ENCODE data around the gene CFAP251. TPM values are rescaled to one million over a fixed set of nuclear protein-coding genes. Genes with fewer than 3 reads are reported as not detected.

CFAP251 gene
- total and polyA plus RNA-seq, 7 donors, result 0.68 to 3.0 (median 1.1) TPM; not detected in 1

DNA sequence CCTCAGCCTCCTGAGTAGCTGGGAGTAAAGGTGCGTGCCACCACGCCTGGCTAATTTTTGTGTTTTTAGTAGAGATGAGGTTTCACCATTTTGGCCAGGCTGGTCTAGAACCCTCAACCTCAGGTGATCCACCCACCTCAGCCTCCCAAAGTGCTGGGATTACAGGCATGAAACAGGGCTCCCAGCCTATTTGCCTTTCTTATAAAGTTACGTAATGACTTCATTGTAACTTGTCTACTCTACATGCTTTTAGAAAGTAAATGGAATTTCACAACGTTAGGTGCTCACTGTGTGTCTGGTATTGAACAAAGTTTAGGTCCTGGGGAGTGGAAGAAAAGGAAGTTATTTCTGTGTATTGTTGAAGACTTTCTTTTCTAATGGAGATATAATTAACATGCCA, 12.5 kb downstream of the CFAP251 start:
- TF ChIP-seq POLR2A (IDR thresholded peaks at IDR 0.05), result no peak
- WGBS, 2 donors, result 81 to 87% methylated on average over 4 of the region's 4 CpGs

DNA sequence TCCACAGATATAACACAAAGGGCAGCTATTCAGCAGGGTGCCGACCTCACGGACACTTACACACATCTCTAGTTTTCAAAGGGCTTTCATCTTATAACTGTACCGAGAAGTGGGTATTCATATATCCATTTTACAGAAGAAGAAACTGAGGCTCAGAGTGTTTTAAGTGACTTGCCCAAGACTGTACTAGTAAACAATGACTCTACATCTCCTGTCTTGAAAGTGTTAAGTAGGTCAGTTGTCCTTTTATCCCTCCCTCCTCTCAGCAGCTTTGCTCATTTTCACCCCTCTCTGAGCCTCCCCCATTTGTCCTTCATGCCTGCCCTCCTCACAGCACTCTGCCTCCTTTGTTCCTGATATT, 13.8 kb downstream of the CFAP251 start:
- H3K36me3 ChIP-seq, result no peaks in the 10 kb centered on the region
- H3K4me1 ChIP-seq, result no peaks in the 10 kb centered on the region
- H3K27ac ChIP-seq, result no peak overlapping the region
- no peaks in the 10 kb centered on the region for H3K27me3 ChIP-seq
- WGBS, 2 donors, result 96% methylated on average over 3 of the region's 3 CpGs
- DNase-seq, result no peak
- intact Hi-C loops (cut with DNase I), result no loop called here
- H3K4me3 ChIP-seq, result no peak overlapping the region
- no peaks in the 10 kb centered on the region for H3K9me3 ChIP-seq
- TF ChIP-seq POLR2A (IDR thresholded peaks at IDR 0.05) (no peak), POLR2AphosphoS5 (IDR thresholded peaks at IDR 0.05) (no peak), EP300 (IDR thresholded peaks at IDR 0.05) (no peak)
- TF ChIP-seq, protein P1, sequence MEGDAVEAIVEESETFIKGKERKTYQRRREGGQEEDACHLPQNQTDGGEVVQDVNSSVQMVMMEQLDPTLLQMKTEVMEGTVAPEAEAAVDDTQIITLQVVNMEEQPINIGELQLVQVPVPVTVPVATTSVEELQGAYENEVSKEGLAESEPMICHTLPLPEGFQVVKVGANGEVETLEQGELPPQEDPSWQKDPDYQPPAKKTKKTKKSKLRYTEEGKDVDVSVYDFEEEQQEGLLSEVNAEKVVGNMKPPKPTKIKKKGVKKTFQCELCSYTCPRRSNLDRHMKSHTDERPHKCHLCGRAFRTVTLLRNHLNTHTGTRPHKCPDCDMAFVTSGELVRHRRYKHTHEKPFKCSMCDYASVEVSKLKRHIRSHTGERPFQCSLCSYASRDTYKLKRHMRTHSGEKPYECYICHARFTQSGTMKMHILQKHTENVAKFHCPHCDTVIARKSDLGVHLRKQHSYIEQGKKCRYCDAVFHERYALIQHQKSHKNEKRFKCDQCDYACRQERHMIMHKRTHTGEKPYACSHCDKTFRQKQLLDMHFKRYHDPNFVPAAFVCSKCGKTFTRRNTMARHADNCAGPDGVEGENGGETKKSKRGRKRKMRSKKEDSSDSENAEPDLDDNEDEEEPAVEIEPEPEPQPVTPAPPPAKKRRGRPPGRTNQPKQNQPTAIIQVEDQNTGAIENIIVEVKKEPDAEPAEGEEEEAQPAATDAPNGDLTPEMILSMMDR (IDR thresholded peaks at IDR 0.05), result no peak

More for the DNA sequence above, 12.5 kb downstream of the CFAP251 start:
- H3K9me3 ChIP-seq, result no peaks in the 10 kb centered on the region
- H3K27me3 ChIP-seq, result no peaks in the 10 kb centered on the region
- no peaks in the 10 kb centered on the region for H3K36me3 ChIP-seq
- H3K4me3 ChIP-seq, result no peak overlapping the region
- no peak overlapping the region for H3K27ac ChIP-seq
- DNase-seq, result no peak
- intact Hi-C loops (cut with DNase I), result no loop called here
- no peaks in the 10 kb centered on the region for H3K4me1 ChIP-seq

DNA sequence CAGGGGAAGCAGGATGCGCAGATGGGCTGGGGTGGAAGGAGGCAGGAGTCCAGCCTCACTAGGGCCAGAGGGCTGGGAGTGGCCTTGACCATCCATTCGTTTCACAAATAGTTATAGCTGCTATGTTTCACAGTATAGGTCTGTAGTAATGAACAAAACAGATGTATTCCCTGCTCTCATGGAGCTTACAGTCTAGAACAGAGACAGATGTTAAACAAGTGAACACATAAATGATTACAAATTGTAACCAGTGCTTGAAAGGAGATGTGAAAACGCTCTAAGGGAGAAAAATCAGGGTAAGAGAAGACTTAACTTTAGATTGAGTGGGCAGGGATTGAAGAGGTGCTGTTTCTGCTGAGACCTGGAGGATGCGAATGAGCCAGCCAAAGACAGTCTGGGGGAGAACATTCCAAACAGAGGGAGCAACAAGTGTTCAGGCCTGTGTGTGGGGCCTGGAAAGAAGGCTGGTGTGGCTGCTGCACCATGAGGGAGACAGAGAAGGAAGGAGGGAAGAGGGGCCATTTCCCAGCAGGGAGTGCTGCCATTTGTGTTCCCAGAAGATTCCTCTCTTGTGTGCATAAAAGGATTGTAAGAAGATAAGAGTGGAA, 14.6 kb downstream of the CFAP251 start:
- H3K4me1 ChIP-seq, result no peaks in the 10 kb centered on the region
- intact Hi-C loops (cut with DNase I), result no loop called here
- no peaks in the 10 kb centered on the region for H3K9me3 ChIP-seq
- no peak overlapping the region for H3K4me3 ChIP-seq
- no peaks in the 10 kb centered on the region for H3K27me3 ChIP-seq
- H3K36me3 ChIP-seq, result no peaks in the 10 kb centered on the region
- no peak overlapping the region for H3K27ac ChIP-seq
- WGBS, 2 donors, result 87 to 92% methylated on average over 4 of the region's 4 CpGs
- DNase-seq, result no peak
- TF ChIP-seq, protein P1 (IDR thresholded peaks at IDR 0.05), result no peak
- TF ChIP-seq EP300 (IDR thresholded peaks at IDR 0.05) (no peak), POLR2A (IDR thresholded peaks at IDR 0.05) (no peak), POLR2AphosphoS5 (IDR thresholded peaks at IDR 0.05) (no peak)

DNA sequence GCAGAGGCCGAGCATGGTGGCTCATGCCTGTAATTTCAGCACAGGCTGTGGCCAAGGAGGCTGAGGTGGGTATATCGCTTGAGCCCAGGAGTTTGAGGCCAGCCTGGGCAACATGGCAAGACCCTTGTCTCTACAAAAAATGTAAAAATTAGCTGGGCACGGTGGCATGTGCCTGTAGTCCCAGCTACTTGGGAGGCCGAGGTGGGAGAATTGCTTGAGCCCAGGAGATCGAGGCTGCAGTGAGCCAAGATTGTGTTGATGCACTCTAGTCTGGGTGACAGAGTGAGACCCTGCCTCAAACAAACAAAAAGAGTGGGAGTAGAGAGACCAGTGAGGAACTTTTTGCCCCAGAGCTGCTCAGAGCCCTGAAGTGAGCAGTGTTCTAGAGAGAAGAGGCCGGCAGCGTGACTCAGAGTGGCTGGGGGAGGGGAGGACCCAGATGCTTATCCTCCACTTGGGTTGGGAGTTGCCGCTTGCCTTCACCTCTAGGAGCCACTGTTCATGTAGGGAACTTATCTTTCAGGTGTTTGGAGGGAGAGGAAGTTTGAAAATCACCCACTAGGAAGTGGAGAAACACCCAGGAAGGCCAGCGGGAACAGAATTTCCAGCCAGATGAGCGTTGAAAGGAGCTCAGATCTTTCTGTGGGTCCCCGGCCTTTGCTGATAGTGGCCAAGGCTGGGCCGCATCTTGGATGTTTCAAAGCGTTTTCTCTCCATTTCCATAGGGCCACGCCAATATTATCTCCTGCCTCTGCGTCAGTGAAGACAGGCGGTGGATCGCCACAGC, 15.3 kb downstream of the CFAP251 start:
- TF ChIP-seq EP300 (IDR thresholded peaks at IDR 0.05) (no peak), POLR2AphosphoS5 (IDR thresholded peaks at IDR 0.05) (no peak), POLR2A (IDR thresholded peaks at IDR 0.05) (no peak)
- TF ChIP-seq, protein P1 (IDR thresholded peaks at IDR 0.05), result no peak
- WGBS, 2 donors, result 91 to 93% methylated on average over 17 of the region's 17 CpGs
- H3K4me3 ChIP-seq, result no peak overlapping the region

DNA sequence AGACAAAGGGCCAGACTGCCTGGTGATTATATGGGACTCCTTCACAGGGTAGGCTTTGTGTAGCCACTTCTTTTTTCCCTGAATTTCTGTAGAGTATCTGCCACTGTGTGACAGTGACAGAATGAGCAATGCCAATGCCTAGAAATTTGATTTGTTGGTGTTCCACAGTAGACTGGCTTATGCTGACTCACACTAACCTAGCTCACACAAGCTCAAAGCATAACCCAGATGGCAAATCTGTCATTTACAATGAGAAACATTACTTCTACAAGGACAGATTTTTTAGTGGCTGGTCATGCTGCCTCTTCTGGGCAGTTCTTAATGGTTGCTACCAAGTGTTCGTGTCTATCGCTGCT, 15.9 kb downstream of the CFAP251 start:
- H3K36me3 ChIP-seq, result no peaks in the 10 kb centered on the region
- 99 to 100% methylated on average over 2 of the region's 2 CpGs for WGBS, 2 donors
- intact Hi-C loops (cut with DNase I), result no loop called here
- H3K27ac ChIP-seq, result no peak overlapping the region
- H3K4me1 ChIP-seq, result no peaks in the 10 kb centered on the region
- DNase-seq, result no peak
- no peak for TF ChIP-seq POLR2A (IDR thresholded peaks at IDR 0.05)
- no peak for TF ChIP-seq EP300 (IDR thresholded peaks at IDR 0.05)
- TF ChIP-seq, protein P1 (IDR thresholded peaks at IDR 0.05), result no peak
- TF ChIP-seq POLR2AphosphoS5 (IDR thresholded peaks at IDR 0.05), result no peak
- H3K27me3 ChIP-seq, result no peaks in the 10 kb centered on the region
- no peak overlapping the region for H3K4me3 ChIP-seq
- no peaks in the 10 kb centered on the region for H3K9me3 ChIP-seq

More for the DNA sequence above, 15.3 kb downstream of the CFAP251 start:
- no peaks in the 10 kb centered on the region for H3K9me3 ChIP-seq
- no peaks in the 10 kb centered on the region for H3K27me3 ChIP-seq
- H3K4me1 ChIP-seq, result no peaks in the 10 kb centered on the region
- no peak for DNase-seq
- no peak overlapping the region for H3K27ac ChIP-seq
- no peaks in the 10 kb centered on the region for H3K36me3 ChIP-seq
- intact Hi-C loops (cut with DNase I), result no loop called here

Measured in sigmoid colon (tissue), 7 donors.